Tibial nerve (tissue), 4 donors: ENCODE results near the gene DPY19L1.

Experiments used
- CTCF ChIP-seq, 5 experiments: fragments of 200-600 bp in 3 of 5; fragments of 450-650 bp in 2 of 5; sonication (generic) in 3 of 5; IDR thresholded peaks; one replicate each; pipeline ENCODE4 v1.5.1; 2016 to 2019; ENCODE audit warnings: antibody characterized with exemption in 5 of 5, mild to moderate bottlenecking in 3 of 5, moderate library complexity in 2 of 5
- EP300 ChIP-seq, 2 donors: sonication (generic); formaldehyde crosslinking; IDR thresholded peaks; one replicate each; pipeline ENCODE4 v1.6.1; 2017; ENCODE audit warnings: antibody characterized with exemption in 2 of 2, mild to moderate bottlenecking in 1 of 2
- POLR2A ChIP-seq, 2 donors: fragments of 450-650 bp; IDR thresholded peaks; one replicate each; pipeline ENCODE4 v1.6.1; 2017; ENCODE audit warnings: antibody characterized with exemption in 2 of 2, mild to moderate bottlenecking in 2 of 2, moderate library complexity in 2 of 2

DNA sequence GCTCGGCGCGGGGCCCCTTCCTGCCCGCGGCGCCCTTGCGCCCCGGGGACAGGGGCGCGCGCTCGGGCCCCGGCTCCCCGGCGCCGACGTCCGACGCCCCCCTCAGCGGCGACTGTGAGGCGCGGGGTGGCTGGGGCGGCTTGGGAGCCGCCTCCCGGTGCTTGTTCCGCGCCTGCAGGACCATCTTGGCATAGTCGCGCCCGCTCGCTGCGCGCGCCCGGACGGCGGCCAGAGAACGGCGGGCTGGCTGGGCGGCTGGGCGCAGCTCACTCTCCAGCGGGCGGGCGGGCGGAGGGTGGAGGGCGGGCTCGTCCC lies at the start of gene DPY19L1:
- TF ChIP-seq EP300 (IDR thresholded peaks at IDR 0.05) (no peak), CTCF (IDR thresholded peaks at IDR 0.05) (no peak), POLR2A (IDR thresholded peaks at IDR 0.05) (peak in 1 of 2 donors; percentile 40)
